Adrenal gland (tissue), 12 donors: ENCODE results near the gene SUSD6. TPM values are rescaled to one million over a fixed set of nuclear protein-coding genes. Genes with fewer than 3 reads are reported as not detected.

Experiments
- DNase-seq, 7 donors: peaks; one replicate each; pipeline ENCODE4 v3.0.0-alpha.2; 2019 to 2020
- H3K27ac ChIP-seq, 5 donors: fragments of 200-600 bp; sonication (generic) in 4 of 5; 1 replicate in 3 of 5; 2 replicates in 2 of 5; pipeline versions ENCODE4 v1.5.1 to v1.8.0; 2016 to 2020; ENCODE audit warnings: mild to moderate bottlenecking in 1 of 5
- H3K27me3 ChIP-seq: fragments of 200-600 bp; 2 replicates; pipeline ENCODE4 v1.8.0; 2021
- H3K36me3 ChIP-seq, 2 donors: fragments of 200-600 bp; replicated peaks in 1 of 2; 1 replicate in 1 of 2; 2 replicates in 1 of 2; pipeline versions ENCODE4 v1.5.1 to v1.8.0; 2018 to 2022
- H3K4me1 ChIP-seq, 2 donors: fragments of 200-600 bp; replicated peaks in 1 of 2; 1 replicate in 1 of 2; 2 replicates in 1 of 2; pipeline versions ENCODE4 v1.5.1 to v1.8.0; 2018 to 2021
- H3K4me3 ChIP-seq, 4 donors: fragments of 200-600 bp; sonication (generic) in 3 of 4; one replicate each; pipeline ENCODE4 v1.5.1; 2016 to 2018
- H3K9me3 ChIP-seq, 3 donors: fragments of 200-600 bp; sonication (generic) in 1 of 3; replicated peaks in 1 of 3; 1 replicate in 2 of 3; 2 replicates in 1 of 3; pipeline versions ENCODE4 v1.5.1 to v1.8.0; 2016 to 2021
- CTCF ChIP-seq, 6 experiments: fragments of 450-650 bp in 4 of 6; fragments of 200-600 bp in 2 of 6; sonication (generic) in 1 of 6; IDR thresholded peaks; 1 replicate in 5 of 6; 2 replicates in 1 of 6; pipeline versions ENCODE4 v1.5.1 to v1.8.0; 2016 to 2021; ENCODE audit warnings: antibody characterized with exemption in 6 of 6, mild to moderate bottlenecking in 2 of 6, moderate library complexity in 1 of 6
- POLR2A ChIP-seq, 2 donors: fragments of 450-650 bp; IDR thresholded peaks; one replicate each; pipeline ENCODE4 v1.6.1; 2017; ENCODE audit warnings: antibody characterized with exemption in 2 of 2, mild to moderate bottlenecking in 2 of 2, moderate library complexity in 1 of 2
- WGBS, 4 donors: extraction: QIAGEN DNeasy Blood & Tissue Kit in 2 of 4; methylation state at CpG; one replicate each; pipeline versions ENCODE4 v1.1.5 to v1.1.7; 2013 to 2017; 5-methylcytosine and 5-hydroxymethylcytosine counted together
- intact Hi-C, 2 donors: fragments of 100-400 bp; cut with DNase I; formaldehyde crosslinking; loops; one replicate each; pipeline versions ENCODE4 v1.14.1 to v1.15.0; 2022 to 2023
- polyA plus RNA-seq, 3 donors: library from polyadenylated mRNA; stranded (reverse); fragments of 200-250 nt in 2 of 3; fragments of 350-450 nt in 1 of 3; fragmentation: Illumina TruSeq in 1 of 3; extraction: RNeasy Lipid Tissue Mini Kit (QIAGEN cat#74804) in 1 of 3; gene quantifications; one replicate each; pipeline ENCODE4 v1.2.3, GENCODE V29; 2013 to 2014
- total RNA-seq, 9 donors: library from RNA; depleted of rRNA in 4 of 9; stranded (reverse); fragments of >200 nt in 4 of 9; fragments of 120-200 nt in 1 of 9; fragmentation: NEBNext Ultra II Directional in 1 of 9; extraction: Animal tissue kit (Norgen Biotek cat#: 25700) in 1 of 9; gene quantifications; one replicate each; pipeline versions ENCODE4 v1.1.0 to v1.2.4, GENCODE V29; 2013 to 2023
- donor health status: healthy with polysubstance abuse.
- donor health status: Bipolar disorder and iron deficiency.
- donor health status: DM: yes; HTN: yes; CAD: no.
- donor health status: DM: no; HTN: no; CAD: no.
- donor health status: DM: no; HTN: no; CAD: no.
- donor health status: DM: yes; HTN: yes; CAD: no.

The SUSD6 gene
- total and polyA plus RNA-seq, 12 donors = 7.8 to 75.5 (median 41.0) TPM

DNA sequence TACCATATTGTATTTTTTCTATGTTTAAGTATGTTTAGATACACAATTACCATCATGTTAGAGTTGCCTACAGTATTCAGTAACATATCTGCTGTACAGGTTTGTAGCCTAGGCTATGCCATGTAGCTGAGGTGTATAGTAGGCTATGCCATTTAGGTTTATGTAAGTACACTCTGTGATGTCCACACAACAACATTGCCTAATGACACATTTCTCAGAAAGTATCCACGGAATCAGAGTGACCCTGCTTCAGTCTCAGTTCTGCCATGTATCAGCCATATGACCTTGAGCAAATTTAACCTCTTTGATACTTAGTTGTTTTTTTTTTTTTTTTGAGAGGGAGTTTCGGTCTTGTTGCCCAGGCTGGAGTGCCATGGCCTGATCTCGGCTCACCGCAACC lies 12.7 kb downstream of the SUSD6 start:
- Histone ChIP-seq H3K4me1 (peaks cover 23 to 87% of the 10 kb centered on the region in 2 donors), H3K36me3 (no peaks in the 10 kb centered on the region), H3K27me3 (no peaks in the 10 kb centered on the region), H3K4me3 (no peak overlapping the region), H3K27ac (peak overlapping the region in 3 of 5 donors; percentile 38 to 77 (median 39)), H3K9me3 (no peaks in the 10 kb centered on the region)
- DNase-seq = peak in 1 of 7 donors; percentile 43
- WGBS, 4 donors = 56 to 57% (median 56%) methylated on average over 4 of the region's 4 CpGs
- TF ChIP-seq POLR2A (IDR thresholded peaks at IDR 0.05) (no peak), CTCF (IDR thresholded peaks at IDR 0.05) (no peak)
- intact Hi-C loops = no loop called here

- intact Hi-C loops = no loop called here
- Histone ChIP-seq H3K36me3 (no peaks in the 10 kb centered on the region), H3K27me3 (no peaks in the 10 kb centered on the region), H3K27ac (peak overlapping the region in 3 of 5 donors; percentile 33 to 77 (median 38)), H3K9me3 (no peaks in the 10 kb centered on the region), H3K4me3 (no peak overlapping the region), H3K4me1 (peaks cover 31 to 87% of the 10 kb centered on the region in 2 donors)
- TF ChIP-seq POLR2A (IDR thresholded peaks at IDR 0.05) (no peak), CTCF (IDR thresholded peaks at IDR 0.05) (no peak)
- 47 to 58% (median 55%) methylated on average over 11 of the region's 11 CpGs for WGBS, 4 donors
- DNase-seq = peak; percentile 53 to 90 (median 73)
Observed at GRCh38 chr14:69625299-69626131, 14.1 kb downstream of the SUSD6 start.

- Histone ChIP-seq H3K9me3 (no peaks in the 10 kb centered on the region), H3K4me1 (peaks cover 31 to 87% of the 10 kb centered on the region in 2 donors)
- TF ChIP-seq POLR2A (IDR thresholded peaks at IDR 0.05) (no peak), CTCF (IDR thresholded peaks at IDR 0.05) (no peak)
Observed at GRCh38 chr14:69626132-69626500, 14.7 kb downstream of the SUSD6 start.

DNA sequence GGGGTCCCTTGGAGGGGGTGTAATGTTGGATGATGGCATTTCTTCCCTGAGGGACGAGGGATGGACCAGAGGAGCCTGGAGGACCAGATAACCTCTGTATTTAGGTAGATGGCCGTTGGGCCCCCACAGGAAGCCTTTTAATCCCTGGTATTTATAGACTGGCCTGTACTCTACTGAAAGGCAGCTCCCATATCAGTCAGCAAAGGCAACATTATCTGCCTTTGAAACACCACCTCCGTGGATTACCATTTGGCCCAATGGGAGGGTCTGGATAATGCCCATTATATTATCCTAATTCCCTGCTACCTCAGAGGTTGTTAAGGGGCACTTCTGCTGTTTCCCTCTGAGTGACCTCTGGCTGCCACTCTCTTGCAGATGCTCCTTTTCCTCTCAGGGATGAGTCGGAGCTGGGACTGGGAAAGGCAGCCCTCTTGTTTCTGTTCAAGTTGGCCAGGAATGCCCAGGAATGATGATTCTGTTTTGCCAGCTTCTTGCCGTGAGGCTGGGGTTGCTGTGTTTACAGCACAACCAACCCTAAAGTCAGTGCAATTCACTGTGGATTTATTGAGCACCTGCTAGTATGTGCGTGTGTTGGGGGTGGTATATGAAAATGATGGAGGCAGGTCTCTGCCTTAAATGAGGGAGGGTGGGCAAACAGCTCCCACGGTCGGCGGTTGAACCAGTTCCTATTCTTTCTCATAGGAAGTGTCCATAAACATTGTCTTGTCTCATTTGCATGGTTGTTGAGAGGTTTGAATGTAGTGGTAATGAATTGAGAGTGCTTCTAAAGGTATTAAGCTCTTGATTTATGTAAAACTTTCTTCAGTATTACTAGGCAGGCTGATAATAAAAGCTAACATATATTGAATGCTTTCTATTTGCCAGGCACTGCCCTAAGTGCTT lies 18.1 kb downstream of the SUSD6 start:
- Histone ChIP-seq H3K4me1 (peaks cover 48 to 87% of the 10 kb centered on the region in 2 donors), H3K4me3 (no peak overlapping the region), H3K9me3 (no peaks in the 10 kb centered on the region), H3K27me3 (no peaks in the 10 kb centered on the region), H3K36me3 (no peaks in the 10 kb centered on the region), H3K27ac (peak overlapping the region in 1 of 5 donors; percentile 30)
- no peak for TF ChIP-seq POLR2A (IDR thresholded peaks at IDR 0.05)
- TF ChIP-seq CTCF (IDR thresholded peaks at IDR 0.05) = no peak
- DNase-seq = no peak
- intact Hi-C loops = no loop called here
- WGBS, 4 donors = 65 to 72% (median 67%) methylated on average over 9 of the region's 9 CpGs

More at GRCh38 chr14:69626132-69626500, 14.7 kb downstream of the SUSD6 start:
- intact Hi-C loops = no loop called here
- Histone ChIP-seq H3K36me3 (no peaks in the 10 kb centered on the region), H3K27me3 (no peaks in the 10 kb centered on the region), H3K27ac (peak overlapping the region in 3 of 5 donors; percentile 33 to 77 (median 34)), H3K4me3 (no peak overlapping the region)
- DNase-seq = no peak
- WGBS, 4 donors = 78 to 84% (median 80%) methylated on average over 5 of the region's 5 CpGs
